Measurements from ENCODE around the gene TMEM129. TPM values are rescaled to one million over a fixed set of nuclear protein-coding genes. Genes with fewer than 3 reads are reported as not detected.

The TMEM129 gene
- total RNA-seq, 1 donor from 2014 or later: 121 TPM

DNA sequence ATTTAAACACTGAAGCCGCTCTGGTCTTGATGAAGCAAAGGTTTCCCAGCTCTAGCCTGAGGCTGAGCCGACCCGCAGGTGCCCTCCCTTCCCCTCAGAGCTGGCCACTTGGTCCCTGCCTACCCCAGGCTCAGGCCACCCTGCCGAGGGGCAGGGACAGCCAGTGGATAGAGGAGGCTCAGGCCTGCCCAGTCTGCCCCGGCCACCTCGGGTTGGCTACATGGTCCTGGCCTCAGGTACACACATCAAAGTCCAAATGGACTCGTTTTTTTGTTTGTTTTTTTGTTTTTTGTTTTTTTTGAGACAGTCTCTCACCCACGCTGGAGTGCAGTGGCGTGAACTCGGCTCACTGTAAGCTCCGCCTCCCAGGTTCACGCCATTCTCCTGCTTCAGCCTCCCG, 24.0 kb upstream of the TMEM129 start:
- DNase-seq (ENCODE audit: low read depth): no peak

GRCh38 chr4:1744552-1744951, 23.4 kb upstream of the TMEM129 start:
- no peak for DNase-seq (ENCODE audit: low read depth)

DNA sequence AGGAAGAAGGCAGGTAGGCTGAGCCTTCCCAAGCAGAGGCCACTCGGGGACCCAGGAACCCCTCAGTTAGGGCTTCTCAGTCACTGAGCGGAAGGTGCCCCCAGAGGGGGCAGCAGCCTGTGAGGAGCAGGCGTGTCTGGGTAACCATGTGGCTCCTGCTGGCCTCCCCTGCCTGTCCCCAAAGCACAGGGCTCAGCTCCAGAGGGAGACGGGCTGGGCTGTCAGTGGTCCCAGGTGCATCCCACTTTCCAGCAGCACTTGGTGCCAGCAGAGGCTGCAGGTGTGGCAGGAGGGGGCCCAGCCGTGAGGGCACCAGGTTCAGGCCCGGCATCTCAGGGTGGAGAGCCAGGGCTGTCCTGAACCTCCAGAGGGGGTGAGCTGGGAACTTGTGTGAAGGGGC, 22.9 kb upstream of the TMEM129 start:
- no peak for DNase-seq (ENCODE audit: low read depth)

DNA sequence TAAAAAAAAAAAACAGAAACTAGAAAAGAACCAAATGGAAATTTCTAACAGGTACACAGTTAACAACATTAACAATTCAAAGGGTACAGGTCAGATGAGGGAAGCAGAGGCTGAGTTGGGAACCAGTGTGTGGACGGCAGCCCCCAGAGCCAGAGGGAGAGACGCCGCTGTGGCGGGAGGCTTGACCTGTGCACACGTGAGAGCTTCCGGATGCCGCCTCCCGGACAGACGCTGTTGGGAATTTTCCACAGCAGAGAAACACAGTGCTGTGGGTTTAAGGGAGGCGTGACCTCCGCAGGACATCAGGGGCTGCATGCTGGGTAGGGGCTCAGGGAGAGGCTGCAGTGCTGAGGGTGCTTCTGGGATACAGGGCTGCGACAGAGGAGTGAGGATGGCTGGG, 22.4 kb upstream of the TMEM129 start:
- no peak for DNase-seq (ENCODE audit: low read depth)

- no peak for DNase-seq (ENCODE audit: low read depth)
These were observed 20.1 kb upstream of the TMEM129 start for GRCh38 chr4:1741208-1741607.

GRCh38 chr4:1740021-1740545, 19.0 kb upstream of the TMEM129 start:
- DNase-seq (ENCODE audit: low read depth): no peak

DNA sequence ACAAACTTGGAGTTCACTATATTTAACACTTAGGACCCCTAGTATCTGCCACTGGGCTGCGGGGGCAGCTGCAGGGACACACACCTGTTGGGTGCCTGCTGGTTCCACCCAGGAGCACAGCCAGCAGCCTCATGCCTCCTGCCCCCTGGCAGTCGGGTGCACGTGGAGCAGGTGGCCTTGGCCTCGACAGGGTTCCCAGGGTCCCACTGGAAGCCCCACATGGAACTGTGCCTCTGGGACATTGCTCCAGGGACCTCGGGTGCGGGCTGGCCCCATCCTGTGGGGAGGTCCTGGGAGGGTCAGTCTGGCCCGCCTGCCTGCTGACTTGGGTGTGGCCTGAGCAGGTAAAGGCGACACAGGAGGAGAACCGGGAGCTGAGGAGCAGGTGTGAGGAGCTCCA, 18.2 kb upstream of the TMEM129 start:
- DNase-seq (ENCODE audit: low read depth): no peak

DNA sequence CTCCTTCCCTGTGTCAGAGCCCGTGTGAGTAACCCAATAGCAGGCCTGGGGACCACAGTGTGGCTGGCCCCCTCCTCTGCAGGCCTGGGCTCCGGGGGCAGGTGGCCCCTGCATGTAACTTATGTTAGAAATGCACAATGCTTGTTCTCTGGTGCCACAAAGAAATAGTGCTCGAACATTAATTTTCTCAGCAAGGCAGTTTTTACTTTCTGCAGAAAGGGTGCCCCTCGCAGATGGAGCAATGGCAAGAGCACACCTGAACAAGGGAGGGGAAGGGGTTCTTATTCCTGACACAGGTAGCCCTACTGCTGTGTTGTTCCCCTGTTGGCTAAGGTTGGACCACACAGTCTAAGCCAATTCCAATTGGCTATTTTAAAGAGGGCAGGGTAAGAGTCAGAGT, 17.3 kb upstream of the TMEM129 start:
- no peak for DNase-seq (ENCODE audit: low read depth)

- DNase-seq (ENCODE audit: low read depth): no peak
These were observed 16.5 kb upstream of the TMEM129 start for GRCh38 chr4:1737666-1738065.

DNA sequence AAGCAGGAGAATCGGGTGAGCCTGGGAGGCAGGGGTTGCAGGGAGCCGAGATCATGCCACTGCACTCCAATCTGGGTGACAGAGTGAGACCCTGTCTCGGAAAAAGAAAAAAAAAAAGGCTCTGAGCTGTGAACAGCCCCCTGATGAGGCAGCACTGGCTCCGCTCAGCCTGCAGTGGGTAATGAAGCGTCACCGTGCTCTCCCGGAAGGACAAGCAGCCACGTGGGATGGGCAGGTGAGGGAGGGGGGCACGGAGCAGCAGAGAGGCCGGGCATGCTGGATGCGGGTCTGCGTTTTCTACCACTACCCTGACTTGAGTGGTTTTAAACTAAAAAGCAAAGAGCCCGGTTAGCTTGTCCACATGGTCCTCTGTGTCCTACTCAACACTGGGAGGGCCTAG, 15.7 kb upstream of the TMEM129 start:
- DNase-seq (ENCODE audit: low read depth): no peak

GRCh38 chr4:1735215-1735614, 14.1 kb upstream of the TMEM129 start:
- no peak for DNase-seq (ENCODE audit: low read depth)

DNA sequence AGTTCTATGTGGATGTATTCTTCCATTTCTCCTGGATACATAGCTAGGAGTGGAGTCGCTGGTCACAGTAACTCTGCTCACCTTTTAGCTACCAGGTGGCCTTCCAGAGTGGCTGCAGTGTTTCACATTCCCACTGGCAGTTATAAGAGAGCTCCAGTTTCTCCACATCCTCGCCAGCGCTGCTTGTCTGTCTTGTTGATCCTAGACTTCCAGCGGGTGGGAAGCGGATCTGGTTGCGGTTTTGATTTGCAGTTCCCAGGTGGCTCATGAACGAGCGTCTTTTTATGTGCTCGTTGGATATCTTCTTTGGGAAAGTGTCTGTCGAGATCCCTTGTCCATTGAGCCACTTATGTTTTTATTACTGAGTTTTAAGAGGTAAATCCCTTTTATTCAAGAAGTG, 11.8 kb upstream of the TMEM129 start:
- DNase-seq (ENCODE audit: low read depth): no peak

GRCh38 chr4:1731180-1731579, 10.1 kb upstream of the TMEM129 start:
- no peak for DNase-seq (ENCODE audit: low read depth)

DNA sequence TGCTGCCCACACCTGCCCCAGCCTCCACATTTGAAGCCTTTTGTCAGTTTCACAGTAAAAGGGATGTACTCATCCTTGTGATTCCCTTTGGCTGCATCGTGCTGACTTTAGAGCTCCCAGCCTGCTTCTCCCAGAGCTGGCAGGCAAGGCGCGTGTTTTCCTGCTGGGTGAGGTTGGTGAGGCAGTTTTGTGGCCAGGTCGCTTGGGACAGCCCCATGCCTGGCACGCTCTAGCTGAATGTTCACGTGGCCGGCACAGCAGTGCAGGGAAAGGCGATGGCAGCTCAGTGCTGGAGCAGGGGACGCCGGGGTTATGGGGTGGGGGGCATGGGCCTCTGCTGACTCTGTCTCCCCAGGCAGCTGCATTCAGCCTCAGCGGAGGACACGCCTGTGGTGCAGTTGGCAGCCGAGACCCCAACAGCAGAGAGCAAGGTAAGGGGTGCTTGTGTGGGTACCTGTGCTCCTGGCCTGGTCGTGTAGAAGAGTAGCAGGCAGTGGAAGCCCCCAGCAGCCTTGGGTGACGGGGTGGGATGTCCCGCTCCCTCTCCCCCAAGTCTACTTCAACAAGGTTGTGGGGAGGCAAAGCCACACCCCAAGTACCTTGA, 9.5 kb upstream of the TMEM129 start:
- DNase-seq (ENCODE audit: low read depth): no peak

GRCh38 chr4:1728061-1728980, 7.2 kb upstream of the TMEM129 start:
- DNase-seq (ENCODE audit: low read depth): no peak

GRCh38 chr4:1727117-1728031, 6.3 kb upstream of the TMEM129 start:
- DNase-seq (ENCODE audit: low read depth): peak; percentile 32

- peak; percentile 91 for DNase-seq (ENCODE audit: low read depth)
These were observed 5.2 kb upstream of the TMEM129 start for GRCh38 chr4:1726146-1726934.

DNA sequence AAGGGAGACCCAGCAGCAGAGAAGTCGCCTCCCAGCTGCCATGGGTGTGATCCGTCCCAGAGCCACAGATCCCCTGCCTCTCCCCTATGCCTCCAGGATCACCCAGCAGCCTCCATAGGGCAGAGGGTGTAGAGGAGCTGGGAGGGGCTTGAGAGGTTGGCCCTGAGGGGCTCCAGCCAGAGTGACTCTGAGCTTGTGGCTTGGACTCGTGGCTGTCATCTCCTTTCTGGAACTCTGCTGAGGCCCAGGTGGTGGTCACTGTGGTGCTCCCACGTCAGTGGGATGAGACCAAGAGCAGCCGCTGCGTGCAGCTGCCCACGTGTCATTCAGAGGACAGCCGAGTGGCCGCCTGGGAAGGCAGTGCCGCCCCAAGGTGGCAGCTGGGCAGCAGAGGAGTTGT, 4.4 kb upstream of the TMEM129 start:
- peak; percentile 65 for DNase-seq (ENCODE audit: low read depth)

DNA sequence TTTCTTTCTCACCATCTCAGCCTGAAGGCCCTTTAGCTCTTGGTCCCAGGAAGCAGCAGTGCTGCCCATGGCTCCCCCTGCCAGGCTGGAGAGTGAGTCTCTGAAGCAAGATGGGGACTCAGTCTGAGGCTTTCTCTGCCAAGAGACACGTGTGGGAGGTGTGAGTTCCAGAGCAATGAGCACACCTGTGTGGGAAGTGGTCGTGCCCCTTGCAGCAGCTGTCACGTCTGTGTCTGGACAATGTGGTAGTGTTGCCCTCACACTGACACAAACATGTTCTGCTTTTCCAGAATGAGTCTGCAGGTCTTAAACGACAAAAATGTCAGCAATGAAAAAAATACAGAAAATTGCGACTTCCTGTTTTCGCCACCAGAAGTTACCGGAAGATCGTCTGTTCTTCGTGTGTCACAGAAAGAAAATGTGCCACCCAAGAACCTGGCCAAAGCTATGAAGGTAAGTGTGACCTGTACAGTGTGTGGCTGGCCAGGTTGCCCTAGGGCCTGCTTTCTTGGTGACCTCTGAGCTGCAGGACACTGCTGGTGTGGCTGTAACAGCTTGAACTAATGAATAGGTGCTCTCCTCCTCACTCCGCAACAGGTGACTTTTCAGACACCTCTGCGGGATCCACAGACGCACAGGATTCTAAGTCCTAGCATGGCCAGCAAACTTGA, 2.1 kb upstream of the TMEM129 start:
- DNase-seq (ENCODE audit: low read depth): no peak

GRCh38 chr4:1722551-1723118, 1.5 kb upstream of the TMEM129 start:
- peak; percentile 12 for DNase-seq (ENCODE audit: low read depth)
